ENCODE measurements around the gene ZNF438. TPM values are rescaled to one million over a fixed set of nuclear protein-coding genes. Genes with fewer than 3 reads are reported as not detected.
"Not testable (repeated sequence)": the region's sequence is repeated elsewhere in the genome, so short reads cannot be mapped to it uniquely, and the experiment has no call there.

Gene ZNF438
- total RNA-seq, 2 donors from 2014 or later, result 2.7 to 4.3 TPM

- no peaks in the 10 kb centered on the region for H3K4me1 ChIP-seq
- H3K9ac ChIP-seq (ENCODE audit: low read depth in 2 of 2, low read length in 2 of 2), result no peak overlapping the region
- DNase-seq, result no peak
- H3K4me3 ChIP-seq, result no peak overlapping the region
- TF ChIP-seq CTCF (IDR thresholded peaks at IDR 0.05), result no peak
- no peaks in the 10 kb centered on the region for H3K36me3 ChIP-seq
- no peaks in the 10 kb centered on the region for H3K9me3 ChIP-seq
- H3K27ac ChIP-seq, result no peak overlapping the region
- intact Hi-C loops (cut with DNase I), result no loop called here
- H3K27me3 ChIP-seq, result no peaks in the 10 kb centered on the region
These were observed 228.6 kb downstream of the ZNF438 start for GRCh38 chr10:30803058-30803457.

DNA sequence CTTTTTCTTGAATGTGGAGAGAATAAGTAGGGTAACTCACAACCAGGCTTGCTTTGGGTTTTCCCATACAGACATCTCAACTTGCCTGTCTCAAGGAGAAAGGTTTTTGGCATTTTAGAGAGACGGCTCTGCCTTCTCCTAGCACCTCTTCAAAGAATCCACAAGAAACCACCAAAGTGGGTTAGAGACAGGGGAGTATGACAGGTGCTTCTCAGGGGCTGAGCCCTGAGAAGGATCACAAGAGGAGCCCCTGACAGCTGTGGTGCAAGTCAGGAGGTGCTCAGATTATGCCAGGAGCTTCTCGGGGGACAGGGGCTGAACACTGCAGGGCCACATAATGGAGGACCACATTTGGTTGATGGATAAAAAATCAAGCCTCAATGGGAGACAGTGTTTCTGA lies 231.3 kb downstream of the ZNF438 start:
- no peaks in the 10 kb centered on the region for H3K36me3 ChIP-seq
- TF ChIP-seq CTCF (IDR thresholded peaks at IDR 0.05), result no peak
- no peaks in the 10 kb centered on the region for H3K27me3 ChIP-seq
- DNase-seq, result no peak
- H3K4me1 ChIP-seq, result no peaks in the 10 kb centered on the region
- intact Hi-C loops (cut with DNase I), result no loop called here
- H3K4me3 ChIP-seq, result no peak overlapping the region
- no peak overlapping the region for H3K9ac ChIP-seq (ENCODE audit: low read depth in 2 of 2, low read length in 2 of 2)
- H3K9me3 ChIP-seq, result no peaks in the 10 kb centered on the region
- H3K27ac ChIP-seq, result no peak overlapping the region

DNA sequence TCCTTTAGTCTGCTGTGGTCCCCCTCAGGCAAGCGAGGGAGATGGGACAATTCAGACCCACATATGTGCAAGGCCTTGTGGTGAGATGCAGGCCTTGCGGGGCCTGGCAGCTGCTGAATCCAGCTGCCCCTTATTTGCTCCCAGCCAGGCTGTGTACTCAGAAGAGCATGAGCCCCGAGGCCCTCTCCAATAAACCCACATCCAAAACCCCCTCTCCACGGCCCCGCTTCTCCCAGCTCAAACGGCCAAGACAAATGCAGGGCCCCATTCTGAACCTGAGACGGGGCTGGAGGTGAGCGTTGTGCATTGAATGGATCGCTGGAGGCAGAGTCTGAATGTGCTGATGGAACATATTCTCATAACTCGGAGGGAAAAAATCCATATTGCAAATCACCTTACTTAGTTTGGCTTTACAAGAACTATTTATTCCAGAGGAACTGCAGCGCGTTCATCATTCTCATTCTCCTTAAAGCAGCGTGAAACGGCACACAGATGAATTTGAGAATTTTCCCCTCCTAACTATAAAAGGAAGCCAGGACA lies 232.9 kb downstream of the ZNF438 start:
- no peak overlapping the region for H3K27ac ChIP-seq
- intact Hi-C loops (cut with DNase I), result no loop called here
- no peak overlapping the region for H3K9ac ChIP-seq (ENCODE audit: low read depth in 2 of 2, low read length in 2 of 2)
- no peak overlapping the region for H3K4me3 ChIP-seq
- no peaks in the 10 kb centered on the region for H3K4me1 ChIP-seq
- no peaks in the 10 kb centered on the region for H3K9me3 ChIP-seq
- no peak for TF ChIP-seq CTCF (IDR thresholded peaks at IDR 0.05)
- DNase-seq, result no peak
- H3K36me3 ChIP-seq, result no peaks in the 10 kb centered on the region
- no peaks in the 10 kb centered on the region for H3K27me3 ChIP-seq

- DNase-seq; H3K27me3 ChIP-seq; H3K27ac ChIP-seq; H3K9ac ChIP-seq (ENCODE audit: low read depth in 2 of 2, low read length in 2 of 2); H3K36me3 ChIP-seq; intact Hi-C loops (cut with DNase I); H3K4me3 ChIP-seq; H3K9me3 ChIP-seq; H3K4me1 ChIP-seq: not testable (repeated sequence)
These were observed 236.6 kb downstream of the ZNF438 start for GRCh38 chr10:30795024-30795423.
